Pancreas (tissue), 10 donors: ENCODE results near the gene FBXL17. TPM values are rescaled to one million over a fixed set of nuclear protein-coding genes. Genes with fewer than 3 reads are reported as not detected.

Experiments
- ATAC-seq, 4 donors: fragments of 200-7000 bp; cut with Tn5 transposase; one replicate each; pipeline versions ENCODE4 v1.8.0 to v1.9.1; 2020; ENCODE audit warnings: mild to moderate bottlenecking in 4 of 4, moderate library complexity in 4 of 4
- DNase-seq, 6 donors: peaks; one replicate each; pipeline ENCODE4 v3.0.0-alpha.2; 2020
- FAIRE-seq: peaks from 2 replicates; lab custom pipeline; 2012; peaks lifted over from hg19 to GRCh38; lab: Jason Lieb, UNC
- H3K27ac ChIP-seq, 4 donors: fragments of 200-600 bp; sonication (generic); 1 replicate in 3 of 4; 2 replicates in 1 of 4; pipeline versions ENCODE4 v1.5.0 to v1.8.0; 2020
- H3K27me3 ChIP-seq, 4 donors: fragments of 200-600 bp; one replicate each; pipeline ENCODE4 v1.8.0; 2021
- H3K36me3 ChIP-seq, 3 donors: fragments of 200-600 bp; sonication (generic) in 1 of 3; one replicate each; pipeline versions ENCODE4 v1.5.0 to v1.8.0; 2020 to 2021
- H3K4me1 ChIP-seq, 3 donors: fragments of 200-600 bp; one replicate each; pipeline ENCODE4 v1.8.0; 2021
- H3K4me3 ChIP-seq, 4 donors: fragments of 200-600 bp; sonication (generic) in 2 of 4; one replicate each; pipeline versions ENCODE4 v1.5.0 to v1.8.0; 2020 to 2021
- H3K9me3 ChIP-seq, 4 donors: fragments of 200-600 bp; one replicate each; pipeline ENCODE4 v1.8.0; 2021
- WGBS, 2 donors: extraction: QIAGEN DNeasy Blood & Tissue Kit; methylation state at CpG; one replicate each; pipeline ENCODE4 v1.1.7; 2013; 5-methylcytosine and 5-hydroxymethylcytosine counted together
- intact Hi-C, 3 donors: fragments of 100-400 bp; cut with DNase I; formaldehyde crosslinking; loops; one replicate each; pipeline versions ENCODE4 v1.11.1 to v1.14.2; 2022
- polyA plus RNA-seq, 2 donors: library from polyadenylated mRNA; stranded (reverse); fragments of 200-250 nt; gene quantifications; one replicate each; pipeline ENCODE4 v1.2.3, GENCODE V29; 2013
- total RNA-seq, 6 donors: library from RNA; stranded (reverse); fragmentation: NEBNext Ultra II Directional in 4 of 6; extraction: Animal tissue kit (Norgen Biotek cat#: 25700) in 4 of 6; gene quantifications; one replicate each; pipeline versions ENCODE4 v1.2.1 to v1.2.4, GENCODE V29; 2021 to 2023
- TF ChIP-seq, protein P1 (sequence below), 4 donors: fragments of 200-600 bp; sonication (generic) in 3 of 4; IDR thresholded peaks; one replicate each; pipeline versions ENCODE4 v1.5.0 to v1.8.0; 2021; ENCODE audit warnings: antibody characterized with exemption in 4 of 4
- donor health status: healthy with polysubstance abuse.
- donor health status: DM: no; HTN: no; CAD: no; lungs with moderate emphysema.
- donor health status: DM: no; HTN: no; CAD: no.
- donor health status: control.
- donor health status: control.
- donor health status: Bipolar disorder and iron deficiency.
- donor health status: DM: yes; HTN: yes; CAD: no.
- donor health status: DM: no; HTN: no; CAD: no.
- donor health status: DM: no; HTN: no; CAD: no.
- donor health status: DM: yes; HTN: yes; CAD: no.

Gene FBXL17
- total and polyA plus RNA-seq, 8 donors, result 4.2 to 11.1 (median 7.3) TPM

DNA sequence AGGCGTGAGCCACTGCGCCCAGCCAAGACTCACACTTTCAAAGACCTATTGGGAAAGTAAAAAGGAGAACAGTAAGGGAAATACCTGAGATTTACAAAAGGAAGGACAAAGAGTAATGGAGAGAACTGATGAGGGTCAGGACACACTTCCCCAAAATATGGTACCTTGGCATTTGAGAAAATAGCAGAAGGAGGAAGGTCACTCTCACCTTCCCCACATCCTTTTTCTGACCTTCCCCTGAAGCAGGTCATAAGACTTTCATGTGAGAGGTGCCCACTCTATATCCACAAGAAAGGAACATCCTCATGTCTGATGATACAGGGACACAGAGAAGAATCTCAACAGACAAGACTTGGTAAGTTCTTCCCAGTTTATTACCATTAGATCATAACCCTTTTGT is 272.8 kb downstream of the FBXL17 start:
- intact Hi-C loops, result no loop called here
- TF ChIP-seq, protein P1, sequence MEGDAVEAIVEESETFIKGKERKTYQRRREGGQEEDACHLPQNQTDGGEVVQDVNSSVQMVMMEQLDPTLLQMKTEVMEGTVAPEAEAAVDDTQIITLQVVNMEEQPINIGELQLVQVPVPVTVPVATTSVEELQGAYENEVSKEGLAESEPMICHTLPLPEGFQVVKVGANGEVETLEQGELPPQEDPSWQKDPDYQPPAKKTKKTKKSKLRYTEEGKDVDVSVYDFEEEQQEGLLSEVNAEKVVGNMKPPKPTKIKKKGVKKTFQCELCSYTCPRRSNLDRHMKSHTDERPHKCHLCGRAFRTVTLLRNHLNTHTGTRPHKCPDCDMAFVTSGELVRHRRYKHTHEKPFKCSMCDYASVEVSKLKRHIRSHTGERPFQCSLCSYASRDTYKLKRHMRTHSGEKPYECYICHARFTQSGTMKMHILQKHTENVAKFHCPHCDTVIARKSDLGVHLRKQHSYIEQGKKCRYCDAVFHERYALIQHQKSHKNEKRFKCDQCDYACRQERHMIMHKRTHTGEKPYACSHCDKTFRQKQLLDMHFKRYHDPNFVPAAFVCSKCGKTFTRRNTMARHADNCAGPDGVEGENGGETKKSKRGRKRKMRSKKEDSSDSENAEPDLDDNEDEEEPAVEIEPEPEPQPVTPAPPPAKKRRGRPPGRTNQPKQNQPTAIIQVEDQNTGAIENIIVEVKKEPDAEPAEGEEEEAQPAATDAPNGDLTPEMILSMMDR (IDR thresholded peaks at IDR 0.05), result no peak
- DNase-seq (no peak), FAIRE-seq (no peak), ATAC-seq (no peak)
- WGBS, 2 donors, result 99 to 100% methylated on average over 2 of the region's 2 CpGs
- H3K4me1 ChIP-seq, result no peaks in the 10 kb centered on the region
- H3K27me3 ChIP-seq, result no peaks in the 10 kb centered on the region
- H3K4me3 ChIP-seq, result no peak overlapping the region
- H3K9me3 ChIP-seq, result no peaks in the 10 kb centered on the region
- no peaks in the 10 kb centered on the region for H3K36me3 ChIP-seq
- no peak overlapping the region for H3K27ac ChIP-seq

DNA sequence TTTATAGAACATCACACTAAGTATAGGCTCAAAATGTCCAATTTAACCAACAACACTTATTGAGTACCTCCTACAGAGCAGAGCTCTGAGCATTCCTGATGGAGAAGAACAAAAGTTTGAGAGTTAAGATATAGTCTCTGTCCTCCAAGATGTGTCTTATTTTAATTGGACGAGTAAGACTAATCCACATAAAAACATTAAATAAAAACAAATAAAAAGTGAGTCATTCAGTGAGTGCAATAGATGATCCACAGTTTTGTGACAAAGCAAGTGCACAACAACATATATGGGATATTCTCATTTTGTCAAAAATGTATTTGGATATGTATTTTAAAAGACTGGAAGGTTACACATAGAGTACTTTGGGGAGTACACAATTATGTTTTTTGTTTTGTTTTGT is 277.4 kb downstream of the FBXL17 start:
- no peak overlapping the region for H3K27ac ChIP-seq
- TF ChIP-seq, protein P1 (IDR thresholded peaks at IDR 0.05), result no peak

DNA sequence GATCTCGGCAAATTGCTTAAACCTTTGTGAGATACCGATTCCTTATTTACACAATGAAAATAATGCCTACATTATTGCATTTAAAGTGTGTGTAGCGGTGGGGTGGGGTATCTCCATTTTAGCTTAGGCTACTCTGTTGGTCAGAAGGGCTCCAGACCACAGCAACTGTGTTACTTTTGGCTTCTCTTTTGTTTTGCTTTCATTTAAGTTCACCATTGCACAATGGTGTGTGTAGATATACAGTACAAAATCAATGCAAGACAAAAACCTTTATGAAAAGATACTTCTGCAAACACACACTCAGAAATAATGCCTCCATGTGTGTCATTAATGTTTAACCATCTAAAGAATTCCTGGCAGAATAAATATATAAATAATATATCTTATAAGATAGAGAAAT is 279.4 kb downstream of the FBXL17 start:
- WGBS, 2 donors, result 55% methylated on average over 3 of the region's 3 CpGs
- no peak for DNase-seq
- Histone ChIP-seq H3K27ac (no peak overlapping the region), H3K4me3 (no peak overlapping the region), H3K9me3 (no peaks in the 10 kb centered on the region), H3K27me3 (no peaks in the 10 kb centered on the region), H3K4me1 (peaks cover 0 to 11% (median 11%) of the 10 kb centered on the region in 3 donors), H3K36me3 (no peaks in the 10 kb centered on the region)
- peak in 1 of 4 donors; percentile 11 for ATAC-seq
- FAIRE-seq, result no peak
- intact Hi-C loops, result no loop called here
- TF ChIP-seq, protein P1 (IDR thresholded peaks at IDR 0.05), result no peak

More for the DNA sequence above, 277.4 kb downstream of the FBXL17 start:
- H3K9me3 ChIP-seq, result no peaks in the 10 kb centered on the region
- FAIRE-seq (no peak), ATAC-seq (no peak), DNase-seq (no peak)
- H3K4me3 ChIP-seq, result no peak overlapping the region
- peaks cover 0 to 11% (median 11%) of the 10 kb centered on the region in 3 donors for H3K4me1 ChIP-seq
- intact Hi-C loops, result no loop called here
- 95 to 97% methylated on average over 1 of the region's 1 CpG for WGBS, 2 donors
- no peaks in the 10 kb centered on the region for H3K27me3 ChIP-seq
- no peaks in the 10 kb centered on the region for H3K36me3 ChIP-seq

DNA sequence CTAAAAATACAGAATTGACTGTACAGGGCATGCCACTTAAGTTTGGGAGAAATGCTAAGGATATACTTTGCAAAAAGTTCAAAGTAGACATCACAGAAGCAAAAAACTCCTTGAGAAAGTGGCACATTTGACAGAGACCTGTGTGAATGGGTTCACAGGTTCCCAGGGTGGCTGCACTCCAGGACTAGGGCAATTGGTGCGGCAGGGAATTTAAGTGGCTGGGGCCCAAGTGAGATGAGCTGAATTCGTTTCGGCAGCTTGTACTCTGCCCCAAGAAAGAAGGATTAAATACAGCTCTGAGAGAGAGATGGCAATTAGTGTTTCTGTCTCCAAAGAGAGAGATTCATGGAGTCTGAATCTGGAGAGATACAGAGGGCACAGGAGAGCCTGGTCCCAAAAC is 280.1 kb downstream of the FBXL17 start:
- ATAC-seq (no peak), FAIRE-seq (no peak), DNase-seq (no peak)
- intact Hi-C loops, result no loop called here
- H3K9me3 ChIP-seq, result no peaks in the 10 kb centered on the region
- peaks cover 0 to 11% (median 11%) of the 10 kb centered on the region in 3 donors for H3K4me1 ChIP-seq
- H3K4me3 ChIP-seq, result no peak overlapping the region
- no peaks in the 10 kb centered on the region for H3K27me3 ChIP-seq
- TF ChIP-seq, protein P1 (IDR thresholded peaks at IDR 0.05), result no peak
- H3K27ac ChIP-seq, result no peak overlapping the region
- H3K36me3 ChIP-seq, result no peaks in the 10 kb centered on the region
- WGBS, 2 donors, result 90 to 91% methylated on average over 3 of the region's 3 CpGs

DNA sequence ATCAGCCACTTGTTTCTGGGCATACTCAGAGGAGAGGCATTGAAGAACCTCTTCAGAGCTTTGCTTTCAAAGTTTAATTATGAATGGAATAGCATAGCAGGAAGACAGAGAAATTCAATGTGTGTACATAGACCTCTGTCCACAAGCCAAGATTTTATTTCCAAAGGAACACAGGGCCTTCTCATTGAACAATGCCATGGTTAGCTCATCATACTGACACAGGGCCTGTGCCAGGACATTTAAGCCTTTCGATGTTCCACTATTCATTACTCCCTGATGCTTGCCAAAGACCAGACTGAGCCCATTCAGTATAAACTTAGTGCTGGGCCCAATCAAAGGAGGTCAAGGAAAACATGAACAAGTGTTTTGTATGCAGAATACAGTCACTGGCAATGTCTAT is 280.8 kb downstream of the FBXL17 start:
- 34 to 56% methylated on average over 1 of the region's 1 CpG for WGBS, 2 donors
- FAIRE-seq, result no peak
- TF ChIP-seq, protein P1 (IDR thresholded peaks at IDR 0.05), result no peak
- Histone ChIP-seq H3K4me3 (no peak overlapping the region), H3K36me3 (no peaks in the 10 kb centered on the region), H3K9me3 (no peaks in the 10 kb centered on the region), H3K27ac (no peak overlapping the region), H3K27me3 (no peaks in the 10 kb centered on the region), H3K4me1 (peaks cover 0 to 11% (median 11%) of the 10 kb centered on the region in 3 donors)
- intact Hi-C loops, result no loop called here
- peak in 3 of 4 donors; percentile 28 to 37 (median 32) for ATAC-seq
- DNase-seq, result no peak
